ENCODE data around the gene SGCA. TPM values are rescaled to one million over a fixed set of nuclear protein-coding genes. Genes with fewer than 3 reads are reported as not detected.

Gene SGCA
- total and polyA plus RNA-seq, 10 of the 15 experiments (the other 5 are each of a cell fraction or from before 2014, with no cell fraction given), result 0.13 to 2.2 (median 0.50) TPM; not detected in 2

- ATAC-seq, result no peak
- Histone ChIP-seq H2AFZ (ENCODE audit: control insufficient read depth, low read depth, low read length) (no peak overlapping the region), H3K4me1 (ENCODE audit: control insufficient read depth, insufficient read depth, low read length) (peaks cover 12% of the 10 kb centered on the region), H3K4me3 (no peak overlapping the region), H3K9me3 (replicated peaks; ENCODE audit: control insufficient read depth, insufficient read depth, low read length) (no peaks in the 10 kb centered on the region), H3K9ac (ENCODE audit: control insufficient read depth, insufficient read depth, low read length) (no peak overlapping the region), H3K27me3 (replicated peaks in 1 of 2; ENCODE audit: control insufficient read depth in 2 of 2, insufficient read depth in 2 of 2, low read length in 1 of 2) (peaks cover 6% of the 10 kb centered on the region in 2 experiments; a peak in 2 of 4 replicates), H4K20me1 (ENCODE audit: control insufficient read depth, insufficient read depth) (no peaks in the 10 kb centered on the region), H3K27ac (ENCODE audit: control insufficient read depth, insufficient read depth) (no peak overlapping the region), H3K36me3 (ENCODE audit: control insufficient read depth in 2 of 2, insufficient read depth in 2 of 2, low read length in 1 of 2) (no peaks in the 10 kb centered on the region), H3K79me2 (ENCODE audit: control insufficient read depth, insufficient read depth, low read length) (no peaks in the 10 kb centered on the region), H3K4me2 (ENCODE audit: control insufficient read depth, insufficient read depth) (no peak overlapping the region)
- intact Hi-C loops (cut with micrococcal nuclease; ENCODE audit: unreplicated experiment) (no loop called here), in situ Hi-C loops (cut with MboI) (loop anchor here (5.0 kb wide), 1 partner anchor 63 kb away; the partner anchor contains the start of gene TMEM92)
- 34% methylated on average over 10 of the region's 16 CpGs for WGBS (ENCODE audit: insufficient coverage, insufficient replicate concordance, low lambda C conversion rate, missing lambda C conversion rate)
- ChIA-PET CTCF (interaction anchor here (5.9 kb wide), 1 partner anchor 9 kb away, joined by 68 read pairs; the partner anchor contains the start of gene COL1A1), RAD21 (ENCODE audit: unreplicated experiment) (interaction anchor here (1.6 to 2.5 kb wide), 2 partner anchors 9 to 65 kb away, joined by 4 to 9 read pairs; partner anchors contain the start of genes COL1A1 and TMEM92), SMC1A (ENCODE audit: uncharacterized antibody, unreplicated experiment) (interaction anchor here (1.0 kb wide), 1 partner anchor 82 kb away, joined by 3 read pairs; no protein-coding TSS in a partner anchor), POLR2A (no interaction called here)
- no TSS peak for BruUV-seq (replicated peaks)
- DNase-seq (ENCODE audit: low read depth, low spot score), result no peak
- TF ChIP-seq MTA3 (IDR thresholded peaks at IDR 0.05; ENCODE audit: borderline replicate concordance, low read length) (no peak), ZZZ3 (IDR thresholded peaks at IDR 0.05; ENCODE audit: control insufficient read depth, insufficient read length, low read depth) (no peak), BCL11A (IDR thresholded peaks at IDR 0.05; ENCODE audit: low read depth, low read length) (no peak), WRNIP1 (IDR thresholded peaks at IDR 0.05; ENCODE audit: borderline replicate concordance, low read depth, low read length) (no peak)
- FAIRE-seq, result no peak
Observed at GRCh38 chr17:50209472-50210239, 43.9 kb downstream of the SGCA start.

All from GM12878 (cell line).